Stimulated activated CD8-positive, alpha-beta memory T cell treated with anti-CD3 and anti-CD28 coated beads, Interleukin-12 subunit alpha, Interleukin-12 subunit beta, amount 100 ng/mL, for 1 hour (primary cell): Measurements from ENCODE around the gene TGFBR3L.

Experiments
- DNase-seq: peaks from one replicate; pipeline ENCODE4 v3.0.0-alpha.2; 2020; ENCODE audit warnings: low read depth

Gene TGFBR3L

DNA sequence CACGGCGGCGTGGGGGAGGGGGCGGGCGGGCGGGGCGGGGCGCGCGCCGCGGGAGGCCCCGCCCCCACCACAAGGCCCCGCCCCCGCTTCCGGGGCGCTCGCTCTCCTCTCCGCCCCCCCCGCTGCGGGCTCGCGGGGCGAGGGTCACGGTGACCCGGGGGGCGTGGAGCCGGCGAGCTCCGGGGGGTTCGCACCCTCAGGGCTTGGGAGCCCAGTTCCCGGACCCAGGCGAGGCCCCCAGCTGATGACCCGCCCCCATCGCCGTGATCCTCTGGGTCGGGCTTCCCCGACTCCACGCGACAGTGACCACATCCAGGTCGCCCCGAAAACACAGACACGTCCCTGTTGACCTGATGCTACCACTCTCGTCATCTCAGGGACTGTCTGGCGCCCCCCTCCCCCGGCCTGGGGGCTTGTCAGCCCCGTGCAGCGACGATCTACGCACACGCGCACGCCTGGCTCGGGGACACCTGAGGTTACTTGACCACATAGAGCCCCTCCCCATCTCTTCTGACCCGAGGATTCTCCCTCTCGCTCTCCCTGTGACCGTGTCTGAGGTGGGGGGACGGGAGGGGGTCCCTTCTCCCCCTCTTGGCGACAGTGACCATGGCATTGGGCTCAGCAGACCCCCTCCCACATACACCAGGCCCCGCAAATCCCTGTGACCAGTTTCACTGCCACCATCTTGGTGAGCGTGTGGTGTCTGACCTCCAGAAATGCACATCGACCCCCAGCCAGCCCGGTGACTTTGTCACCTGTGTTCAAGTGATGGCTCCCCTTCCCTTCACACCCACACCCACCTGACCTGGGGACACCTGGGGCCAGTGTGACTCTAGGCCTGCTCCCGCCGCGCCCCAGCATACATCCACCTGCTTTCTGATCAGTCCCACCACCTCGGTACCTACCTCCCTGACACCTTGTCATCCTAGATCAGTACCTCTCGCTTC is 10.3 kb upstream of the TGFBR3L start:
- DNase-seq: peak; percentile 36

DNA sequence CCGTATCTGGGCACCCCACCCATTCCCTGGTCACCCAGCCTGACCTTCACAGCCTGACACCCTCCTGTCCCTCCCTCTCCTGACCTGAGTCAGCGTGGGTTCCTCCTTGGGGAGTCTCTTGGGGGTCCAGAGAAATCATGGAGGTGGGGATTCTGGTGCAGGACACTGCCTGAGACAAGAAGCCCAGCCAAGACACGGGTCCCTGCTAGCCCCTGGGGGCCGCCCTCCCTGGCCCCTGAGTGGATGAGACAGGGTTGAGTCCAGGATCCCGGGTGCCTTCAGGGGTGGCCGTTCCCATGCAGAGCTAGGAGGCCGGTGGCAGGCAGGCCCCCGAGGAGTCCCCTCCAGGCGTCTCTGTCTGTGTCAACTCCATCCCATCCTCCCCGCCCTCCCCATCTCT is 9.4 kb upstream of the TGFBR3L start:
- DNase-seq: no peak

DNA sequence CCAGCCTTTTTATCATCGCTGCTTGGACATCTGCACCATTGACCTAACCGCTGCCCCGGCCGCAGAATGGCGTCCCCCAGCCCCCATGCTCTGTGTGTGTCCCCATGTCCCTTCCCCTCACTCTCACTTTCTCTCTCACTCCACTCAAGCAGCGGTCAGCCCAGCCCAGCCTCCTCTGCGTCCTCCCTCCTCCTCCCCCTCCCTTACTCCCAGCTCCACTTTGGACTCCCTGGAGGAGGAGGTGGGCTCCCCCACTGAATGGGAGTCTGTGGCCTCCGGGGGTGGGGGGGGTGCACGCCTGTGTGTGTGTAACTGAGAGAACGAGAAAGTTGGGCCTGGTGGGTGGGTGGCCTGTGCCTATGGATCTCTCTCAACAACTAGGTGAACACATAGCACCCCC is 8.8 kb upstream of the TGFBR3L start:
- DNase-seq: no peak

DNA sequence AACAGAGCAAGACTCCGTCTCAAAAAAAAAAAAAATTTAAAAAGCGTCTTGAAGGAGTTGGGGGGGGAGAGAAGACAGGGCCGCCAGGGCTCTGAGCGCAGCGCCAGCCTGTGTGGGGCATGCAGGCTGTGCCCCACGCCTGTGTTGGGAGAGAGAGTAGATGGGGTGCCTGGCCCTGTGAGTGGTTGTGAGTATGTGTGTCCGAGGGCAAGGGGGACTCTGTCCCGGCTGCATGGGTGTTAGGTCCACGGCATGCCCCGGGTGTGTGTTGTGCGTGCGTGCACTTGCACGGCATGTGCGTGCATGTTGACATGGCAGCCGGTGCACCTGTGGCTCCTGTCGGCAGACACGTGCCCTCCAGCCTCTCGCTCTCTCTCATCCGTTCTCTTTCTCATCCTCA is 7.5 kb upstream of the TGFBR3L start:
- DNase-seq: no peak

DNA sequence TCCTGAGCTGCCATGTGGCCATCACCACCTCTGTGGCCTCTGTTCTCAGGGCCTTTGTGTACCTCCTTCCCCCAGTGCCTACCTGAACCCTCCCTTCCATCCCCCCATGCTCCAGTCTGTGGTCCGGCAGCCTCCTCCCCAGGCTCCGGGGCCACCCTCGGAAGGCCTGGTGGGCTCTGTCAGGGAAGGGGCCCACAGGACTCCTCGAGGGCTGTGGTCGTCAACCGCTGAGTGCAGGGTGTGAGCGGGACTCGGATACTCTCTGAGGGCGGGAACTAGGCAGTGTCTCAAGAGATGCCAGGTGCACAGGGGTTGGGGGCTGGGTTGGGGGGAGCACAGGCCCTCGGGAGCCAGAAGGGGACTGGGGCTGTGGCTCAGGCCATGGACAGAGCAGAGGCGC is 7.1 kb upstream of the TGFBR3L start:
- no peak for DNase-seq

DNA sequence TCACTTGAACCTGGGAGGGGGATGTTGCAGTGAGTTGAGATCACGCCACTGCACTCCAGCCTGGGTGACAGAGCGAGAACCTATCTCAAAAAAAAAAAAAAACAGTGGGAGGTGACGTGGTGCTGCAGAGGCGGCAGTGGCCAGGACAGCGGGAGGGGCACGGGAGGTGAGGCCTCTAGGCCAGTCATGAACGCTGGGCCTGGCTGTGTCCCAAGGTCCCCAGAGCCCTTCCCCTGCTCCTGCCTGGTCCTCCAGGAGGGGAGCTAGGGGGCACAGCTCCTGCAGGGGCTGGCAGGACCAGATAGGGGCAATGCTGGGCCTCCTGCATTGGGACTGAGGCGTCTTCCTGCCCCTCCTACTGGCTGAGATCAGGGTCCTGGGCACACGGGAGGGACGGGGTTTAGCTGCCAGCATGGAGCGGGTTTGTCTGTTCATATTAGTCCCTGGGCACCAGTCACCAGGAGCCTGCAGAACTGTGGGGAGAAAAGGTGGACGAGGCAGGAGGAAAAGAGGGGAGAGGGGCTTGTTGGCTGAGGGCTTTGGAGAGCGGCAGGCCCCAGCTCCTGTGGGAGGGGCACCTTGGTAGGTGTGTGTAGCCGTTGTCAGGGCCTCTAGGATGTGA is 6.4 kb upstream of the TGFBR3L start:
- no peak for DNase-seq

DNA sequence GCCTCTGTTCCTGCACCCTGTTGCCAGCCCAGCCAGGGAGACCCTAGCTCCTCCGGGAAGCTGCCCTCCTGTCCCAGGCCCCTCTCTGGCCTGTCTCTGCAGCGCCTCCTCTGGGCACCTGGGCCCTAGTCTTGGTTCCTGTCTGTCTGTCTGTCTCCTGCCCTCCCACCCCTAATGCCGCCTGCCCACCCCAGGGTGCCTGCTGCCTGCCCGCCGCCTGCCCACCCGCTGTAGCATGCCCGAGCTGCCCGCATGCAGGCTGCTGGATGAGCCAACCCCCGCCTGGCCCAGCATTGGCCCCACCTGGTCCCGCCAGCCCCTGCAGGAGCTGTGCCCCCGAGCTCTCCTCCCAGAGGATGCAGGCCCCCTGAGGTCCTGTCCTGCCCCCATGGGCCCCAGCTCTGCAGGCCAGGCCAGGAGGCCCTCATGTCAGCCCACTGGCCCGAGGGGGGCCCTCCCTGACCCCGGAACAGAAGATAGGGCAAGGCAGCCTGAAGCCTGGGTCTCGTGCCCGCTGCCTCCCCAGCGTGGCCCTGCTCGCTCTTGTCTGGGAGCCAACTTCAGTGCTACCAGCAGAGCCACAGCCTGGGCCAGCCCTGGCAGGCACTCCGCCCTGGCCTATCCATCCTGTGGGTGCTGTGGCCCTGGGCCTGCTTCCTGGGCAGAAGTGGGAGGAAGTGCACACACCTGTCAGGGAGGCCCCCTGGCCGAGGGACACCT is 5.7 kb upstream of the TGFBR3L start:
- no peak for DNase-seq

DNA sequence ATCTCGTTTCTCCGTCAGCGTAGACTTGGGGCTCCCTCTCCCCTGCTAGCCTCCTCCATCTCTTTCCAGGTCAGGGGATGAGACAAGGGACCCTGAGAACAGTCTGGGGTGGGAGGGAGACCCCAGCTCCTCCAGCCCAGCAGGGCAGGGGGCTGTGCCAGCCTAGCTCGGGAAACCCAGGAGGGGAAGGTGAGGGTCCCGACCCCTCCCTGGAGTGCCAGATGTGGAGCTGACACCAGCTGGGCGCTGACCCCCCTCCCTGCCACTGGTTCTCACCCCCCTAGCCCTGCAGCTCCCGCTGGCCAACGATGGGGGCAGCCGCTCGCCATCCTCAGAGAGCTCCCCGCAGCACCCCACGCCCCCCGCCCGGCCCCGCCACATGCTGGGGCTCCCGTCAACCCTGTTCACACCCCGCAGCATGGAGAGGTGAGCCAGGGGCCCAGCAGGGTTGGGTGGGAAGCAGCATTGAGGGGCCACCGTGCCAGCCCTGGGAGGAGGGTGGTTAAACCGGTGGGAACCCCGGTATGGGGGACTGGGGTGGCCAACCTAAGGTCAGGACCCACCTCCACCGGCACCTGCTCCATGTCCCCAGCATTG is 5.1 kb upstream of the TGFBR3L start:
- no peak for DNase-seq

DNA sequence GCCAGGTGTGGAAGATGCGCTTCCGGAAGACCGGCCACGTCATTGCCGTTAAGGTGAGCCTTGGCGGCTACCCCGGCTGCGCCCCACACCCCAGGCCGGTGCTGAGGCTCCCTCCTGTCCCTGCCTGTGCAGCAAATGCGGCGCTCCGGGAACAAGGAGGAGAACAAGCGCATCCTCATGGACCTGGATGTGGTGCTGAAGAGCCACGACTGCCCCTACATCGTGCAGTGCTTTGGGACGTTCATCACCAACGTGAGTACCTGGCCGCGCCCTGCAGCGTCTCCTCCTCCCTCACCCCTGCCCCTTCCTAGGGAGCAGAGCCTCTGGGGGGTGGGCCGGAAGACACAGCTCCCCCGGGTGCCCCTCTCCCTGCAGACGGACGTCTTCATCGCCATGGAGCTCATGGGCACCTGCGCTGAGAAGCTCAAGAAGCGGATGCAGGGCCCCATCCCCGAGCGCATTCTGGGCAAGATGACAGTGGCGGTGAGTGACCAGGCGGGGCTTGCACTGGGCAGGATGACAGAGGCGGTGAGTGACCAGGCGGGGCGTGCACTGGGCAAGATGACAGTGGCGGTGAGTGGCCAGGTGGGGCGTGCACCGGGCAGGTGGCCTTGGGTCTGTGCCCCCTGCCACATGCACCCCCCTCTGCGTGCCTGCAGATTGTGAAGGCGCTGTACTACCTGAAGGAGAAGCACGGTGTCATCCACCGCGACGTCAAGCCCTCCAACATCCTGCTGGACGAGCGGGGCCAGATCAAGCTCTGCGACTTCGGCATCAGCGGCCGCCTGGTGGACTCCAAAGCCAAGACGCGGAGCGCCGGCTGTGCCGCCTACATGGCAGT is 4.1 kb upstream of the TGFBR3L start:
- DNase-seq: no peak

DNA sequence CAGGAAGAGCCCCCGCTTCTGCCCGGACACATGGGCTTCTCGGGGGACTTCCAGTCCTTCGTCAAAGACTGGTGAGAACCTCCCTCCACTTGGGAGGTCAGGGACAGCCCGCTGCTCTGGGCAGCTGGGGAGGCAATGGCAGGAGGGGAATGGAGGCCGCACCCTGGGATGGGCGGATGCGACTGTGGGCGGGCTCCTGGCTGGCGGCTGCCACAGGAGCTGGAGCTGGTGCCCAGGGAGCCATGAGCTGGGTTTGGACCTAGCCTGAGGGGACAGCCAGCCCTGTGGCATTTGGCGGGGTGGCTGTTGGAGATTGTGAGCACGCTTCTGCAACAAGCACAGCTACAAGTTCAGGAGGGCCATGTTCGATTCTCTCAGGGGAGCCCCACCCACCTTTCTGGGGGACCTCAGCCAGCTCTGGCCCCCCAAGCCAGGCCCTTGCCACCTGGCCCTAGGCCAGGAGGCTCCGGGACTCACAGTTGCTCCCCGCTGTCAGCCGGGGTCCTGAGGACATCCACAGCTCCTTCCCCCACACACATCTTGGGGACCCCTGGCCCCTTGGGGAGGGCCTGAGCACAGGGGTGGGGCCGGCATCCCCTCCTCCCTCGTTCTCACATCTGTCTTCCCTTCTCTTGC is 3.0 kb upstream of the TGFBR3L start:
- DNase-seq: no peak

DNA sequence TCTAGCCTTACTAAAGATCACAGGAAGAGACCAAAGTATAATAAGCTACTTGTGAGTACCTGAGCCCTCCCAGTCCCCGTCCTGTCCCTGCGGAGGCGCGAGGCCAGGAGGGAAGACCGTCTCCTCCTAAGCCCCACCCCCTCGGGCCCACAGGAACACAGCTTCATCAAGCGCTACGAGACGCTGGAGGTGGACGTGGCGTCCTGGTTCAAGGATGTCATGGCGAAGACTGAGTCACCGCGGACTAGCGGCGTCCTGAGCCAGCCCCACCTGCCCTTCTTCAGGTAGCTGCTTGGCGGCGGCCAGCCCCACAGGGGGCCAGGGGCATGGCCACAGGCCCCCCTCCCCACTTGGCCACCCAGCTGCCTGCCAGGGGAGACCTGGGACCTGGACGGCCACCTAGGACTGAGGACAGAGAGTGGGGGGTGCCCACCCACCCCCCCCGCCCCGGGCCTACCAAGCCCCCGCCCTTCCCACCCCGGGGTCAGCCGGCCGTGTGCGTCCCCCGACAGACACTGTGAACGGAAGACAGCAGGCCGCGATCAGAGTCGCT is 2.4 kb upstream of the TGFBR3L start:
- DNase-seq: no peak

DNA sequence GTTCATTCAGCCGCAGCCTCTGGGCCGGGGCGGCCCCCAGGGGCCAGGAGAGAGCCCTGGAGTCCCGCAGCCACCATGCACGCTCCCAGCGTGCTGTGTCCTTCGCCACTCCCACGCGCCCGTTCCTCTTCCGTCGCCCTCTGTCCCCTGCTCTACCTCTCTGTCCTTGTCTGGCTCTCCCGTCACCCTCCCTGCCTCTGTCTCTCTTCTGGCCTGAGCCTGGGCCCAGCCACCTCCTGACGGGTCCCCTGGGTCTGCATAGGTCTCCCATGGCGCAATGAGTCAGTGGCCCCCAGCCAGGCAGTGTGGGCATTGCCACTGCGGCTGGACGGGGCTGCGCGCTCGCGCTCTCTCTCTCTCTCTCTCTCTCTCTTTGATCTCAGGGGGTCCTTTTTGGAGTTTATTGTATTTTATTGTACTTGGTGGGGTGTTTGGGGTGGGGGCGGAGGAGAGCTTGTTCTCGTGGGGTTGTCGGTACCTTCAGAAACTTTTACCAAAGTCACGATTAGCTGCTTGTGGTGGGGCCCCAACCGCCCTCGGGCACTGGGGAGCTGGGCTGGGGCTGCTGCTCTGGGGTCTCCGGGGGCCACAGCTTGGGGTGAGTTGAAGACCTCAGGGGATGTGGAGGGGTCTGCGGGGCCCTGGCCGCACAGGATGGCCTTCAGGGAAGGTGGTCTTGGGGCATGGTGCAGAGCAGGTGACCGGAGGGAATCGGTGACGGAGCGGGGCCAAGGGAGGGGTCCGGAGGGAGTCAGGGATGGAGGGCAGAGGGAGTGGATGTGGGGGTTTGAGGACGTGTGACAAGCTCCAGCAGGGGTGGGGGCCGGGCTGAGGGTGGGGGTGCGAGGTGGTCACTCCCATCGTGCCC is 1.7 kb upstream of the TGFBR3L start:
- DNase-seq: no peak

DNA sequence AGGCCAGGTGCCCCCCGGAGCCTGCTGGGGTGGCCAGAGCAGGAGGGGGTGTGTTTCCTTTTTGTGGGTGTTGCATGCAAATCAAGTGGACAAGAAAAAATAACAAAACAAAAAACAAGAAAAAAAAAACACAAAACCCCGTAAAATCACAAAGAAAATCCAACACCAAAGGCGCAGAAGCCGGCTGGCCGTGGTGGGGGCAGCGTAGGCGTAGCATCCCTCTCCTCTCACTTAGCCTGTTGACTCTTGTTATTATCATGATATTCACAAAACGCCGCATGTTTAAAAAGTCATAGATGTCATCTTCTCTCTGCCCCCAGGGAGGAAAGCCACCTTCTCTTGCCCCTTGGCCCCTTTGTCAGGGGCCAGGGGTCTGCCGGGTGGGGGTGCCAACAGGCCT is 978 bp upstream of the TGFBR3L start:
- DNase-seq: no peak

DNA sequence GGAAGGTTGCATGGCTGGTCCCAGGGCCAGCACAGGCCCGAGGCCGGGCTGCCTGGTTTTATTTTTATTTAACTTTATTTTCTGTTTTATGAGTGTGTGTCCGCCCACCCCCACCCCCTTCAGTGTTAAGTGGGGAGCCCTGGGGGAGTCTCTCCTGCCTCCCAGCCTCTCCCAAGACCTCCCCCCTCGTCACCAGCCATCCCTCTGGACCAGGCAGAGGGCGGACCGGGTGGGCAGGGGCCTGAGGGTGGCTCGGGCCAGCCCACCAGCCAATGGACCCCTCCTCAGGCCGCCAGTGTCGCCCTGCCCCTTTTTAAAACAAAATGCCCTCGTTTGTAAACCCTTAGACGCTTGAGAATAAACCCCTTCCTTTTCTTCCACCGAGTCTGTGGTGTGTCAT is 531 bp upstream of the TGFBR3L start:
- DNase-seq: no peak

DNA sequence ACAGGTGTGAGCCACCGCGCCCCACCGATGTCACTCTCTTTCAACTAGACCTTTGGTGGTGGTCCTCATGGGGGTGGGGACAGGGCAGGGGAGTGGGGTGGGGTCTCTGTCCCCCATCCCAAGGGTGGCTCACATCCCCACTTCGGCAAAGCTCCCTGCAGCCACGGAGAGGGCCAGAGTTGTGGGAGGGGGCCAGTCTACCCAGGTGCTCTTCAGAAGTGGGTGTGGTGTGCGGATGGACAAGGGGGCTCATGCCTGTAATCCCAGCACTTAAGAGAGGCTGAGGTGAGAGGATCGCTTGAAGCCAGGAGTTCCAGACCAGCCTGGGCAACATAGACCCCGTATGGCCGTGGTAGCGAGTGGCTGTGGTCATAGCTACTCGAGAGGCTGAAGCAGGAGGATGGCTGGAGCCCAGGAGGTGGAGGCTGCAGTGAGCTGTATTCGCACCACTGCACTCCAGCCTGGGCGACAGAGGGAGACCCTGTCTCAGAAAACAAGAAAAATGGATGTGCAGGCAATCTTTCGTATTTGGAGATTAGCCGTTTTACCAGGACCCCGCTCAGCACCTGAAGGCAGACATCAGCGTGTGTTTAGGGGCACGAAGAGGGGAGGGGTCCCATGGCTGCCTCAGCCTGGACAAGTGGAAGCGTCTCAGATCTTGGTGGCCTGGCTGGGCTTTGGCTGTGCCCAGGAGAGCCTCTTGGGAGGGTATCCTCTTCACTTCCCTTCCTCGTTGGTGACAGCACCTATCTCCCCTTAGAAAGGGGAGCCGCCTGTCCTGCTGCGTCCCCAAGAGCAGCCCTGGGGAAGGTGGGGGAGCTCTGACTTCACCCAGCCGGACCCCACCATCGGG is 846 bp downstream of the TGFBR3L start:
- DNase-seq: no peak

DNA sequence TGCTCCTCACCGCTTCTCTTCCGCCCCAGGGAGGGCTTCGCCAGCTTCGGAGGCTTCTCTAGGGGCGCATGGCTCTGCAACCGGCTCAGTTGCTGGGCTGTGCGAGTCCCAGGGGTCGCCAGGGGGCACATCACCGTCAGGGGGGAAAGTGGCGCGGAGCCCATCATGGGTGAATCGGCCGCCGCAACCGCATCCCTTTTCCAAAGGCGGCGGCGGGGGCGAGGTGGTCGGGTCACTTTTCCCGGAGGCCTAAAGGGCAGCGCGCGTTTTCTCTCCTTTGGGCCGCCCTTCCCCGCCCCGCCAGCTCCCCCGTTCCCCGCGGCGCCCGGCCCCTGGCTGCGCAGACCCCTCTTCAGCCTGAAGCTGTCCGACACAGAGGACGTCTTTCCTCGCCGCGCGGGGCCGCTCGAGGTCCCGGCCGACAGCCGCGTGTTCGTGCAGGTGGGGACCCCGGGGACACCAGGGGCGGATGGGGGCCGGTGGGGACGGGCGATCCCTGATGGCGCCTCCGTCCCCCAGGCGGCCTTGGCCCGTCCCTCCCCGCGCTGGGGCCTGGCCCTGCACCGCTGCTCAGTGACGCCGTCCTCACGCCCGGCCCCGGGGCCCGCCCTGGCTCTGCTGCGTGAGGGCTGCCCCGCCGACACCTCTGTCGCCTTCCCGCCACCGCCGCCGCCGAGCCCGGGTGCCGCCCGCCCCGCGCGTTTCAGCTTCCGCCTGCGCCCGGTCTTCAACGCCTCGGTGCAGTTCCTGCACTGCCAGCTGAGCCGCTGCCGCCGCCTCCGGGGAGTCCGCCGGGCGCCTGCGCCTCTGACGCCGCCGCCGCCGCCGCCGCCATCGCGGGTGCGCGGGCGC is 1.7 kb downstream of the TGFBR3L start:
- no peak for DNase-seq

DNA sequence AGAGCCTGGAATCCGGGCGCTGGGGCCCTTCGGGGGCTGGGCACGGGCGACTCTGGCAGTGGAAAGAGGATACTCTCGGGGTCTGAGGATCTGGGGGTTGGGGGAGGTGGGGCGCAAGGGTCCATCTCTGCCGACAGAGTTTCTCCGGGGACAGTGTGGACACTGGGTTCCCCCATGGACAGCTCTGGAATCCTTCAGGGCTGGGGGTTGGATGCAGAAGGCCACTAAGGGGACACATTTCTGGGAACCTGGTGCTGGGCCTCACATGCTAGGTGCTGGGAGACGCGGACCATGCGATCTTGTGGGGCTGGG is 2.3 kb downstream of the TGFBR3L start:
- DNase-seq: no peak
